Measurements from ENCODE around the gene RASGRF2.

Gene RASGRF2

GRCh38 chr5:81081461-81081835 is 121.3 kb downstream of the RASGRF2 start:
- no peak for TF ChIP-seq CTCF (IDR thresholded peaks at IDR 0.05)
- H3K36me3 ChIP-seq = no peaks in the 10 kb centered on the region
- no peaks in the 10 kb centered on the region for H3K4me1 ChIP-seq (ENCODE audit: control insufficient read depth in 1 of 2, insufficient read depth in 1 of 2, low read depth in 1 of 2, low read length in 1 of 2)
- no peaks in the 10 kb centered on the region for H3K27me3 ChIP-seq
- H3K27ac ChIP-seq = no peak overlapping the region
- no peaks in the 10 kb centered on the region for H3K9me3 ChIP-seq
- H3K4me3 ChIP-seq (ENCODE audit: low read depth in 1 of 2, low read length in 1 of 2) = no peak overlapping the region

- Histone ChIP-seq H3K4me1 (ENCODE audit: control insufficient read depth in 1 of 2, insufficient read depth in 1 of 2, low read depth in 1 of 2, low read length in 1 of 2) (no peaks in the 10 kb centered on the region), H3K9me3 (no peaks in the 10 kb centered on the region), H3K27ac (no peak overlapping the region), H3K4me3 (ENCODE audit: low read depth in 1 of 2, low read length in 1 of 2) (no peak overlapping the region), H3K36me3 (no peaks in the 10 kb centered on the region), H3K27me3 (peaks cover 3% of the 10 kb centered on the region)
- no peak for TF ChIP-seq CTCF (IDR thresholded peaks at IDR 0.05)
Observed at GRCh38 chr5:81086881-81087281, 126.7 kb downstream of the RASGRF2 start.

- H3K9me3 ChIP-seq = no peaks in the 10 kb centered on the region
- no peaks in the 10 kb centered on the region for H3K36me3 ChIP-seq
- peaks cover 3% of the 10 kb centered on the region for H3K27me3 ChIP-seq
- no peak overlapping the region for H3K27ac ChIP-seq
- no peak overlapping the region for H3K4me3 ChIP-seq (ENCODE audit: low read depth in 1 of 2, low read length in 1 of 2)
- TF ChIP-seq CTCF (IDR thresholded peaks at IDR 0.05) = no peak
- H3K4me1 ChIP-seq (ENCODE audit: control insufficient read depth in 1 of 2, insufficient read depth in 1 of 2, low read depth in 1 of 2, low read length in 1 of 2) = no peaks in the 10 kb centered on the region
Observed at GRCh38 chr5:81091199-81091598, 131.0 kb downstream of the RASGRF2 start.

GRCh38 chr5:81093536-81094196 is 133.5 kb downstream of the RASGRF2 start:
- peaks cover 6% of the 10 kb centered on the region for H3K27me3 ChIP-seq
- no peaks in the 10 kb centered on the region for H3K9me3 ChIP-seq
- no peak for TF ChIP-seq CTCF (IDR thresholded peaks at IDR 0.05)
- H3K27ac ChIP-seq = no peak overlapping the region
- H3K4me1 ChIP-seq (ENCODE audit: control insufficient read depth in 1 of 2, insufficient read depth in 1 of 2, low read depth in 1 of 2, low read length in 1 of 2) = no peaks in the 10 kb centered on the region
- H3K36me3 ChIP-seq = no peaks in the 10 kb centered on the region
- H3K4me3 ChIP-seq (ENCODE audit: low read depth in 1 of 2, low read length in 1 of 2) = no peak overlapping the region

GRCh38 chr5:81095835-81096234 is 135.7 kb downstream of the RASGRF2 start:
- Histone ChIP-seq H3K4me1 (ENCODE audit: control insufficient read depth in 1 of 2, insufficient read depth in 1 of 2, low read depth in 1 of 2, low read length in 1 of 2) (no peaks in the 10 kb centered on the region), H3K27ac (no peak overlapping the region), H3K9me3 (no peaks in the 10 kb centered on the region), H3K36me3 (no peaks in the 10 kb centered on the region), H3K4me3 (ENCODE audit: low read depth in 1 of 2, low read length in 1 of 2) (no peak overlapping the region), H3K27me3 (peaks cover 5% of the 10 kb centered on the region)
- TF ChIP-seq CTCF (IDR thresholded peaks at IDR 0.05) = no peak
